ENCODE data around the gene MYOZ3.

Gene MYOZ3

GRCh38 chr5:150661086-150661485, at the start of gene MYOZ3:
TSS of gene MYOZ3 (plus strand) at chr5:150661251. CDS start at chr5:150662942, 1,691 bp downstream.
- DNase-seq, result no peak

- DNase-seq, result no peak
Measured at GRCh38 chr5:150612405-150612804, 48.6 kb upstream of the MYOZ3 start.

- no peak for DNase-seq
Measured at GRCh38 chr5:150612905-150613670, 48.0 kb upstream of the MYOZ3 start.

- DNase-seq, result no peak
Measured at GRCh38 chr5:150613991-150614660, 46.9 kb upstream of the MYOZ3 start.

GRCh38 chr5:150614661-150615060, 46.4 kb upstream of the MYOZ3 start:
- no peak for DNase-seq

DNA sequence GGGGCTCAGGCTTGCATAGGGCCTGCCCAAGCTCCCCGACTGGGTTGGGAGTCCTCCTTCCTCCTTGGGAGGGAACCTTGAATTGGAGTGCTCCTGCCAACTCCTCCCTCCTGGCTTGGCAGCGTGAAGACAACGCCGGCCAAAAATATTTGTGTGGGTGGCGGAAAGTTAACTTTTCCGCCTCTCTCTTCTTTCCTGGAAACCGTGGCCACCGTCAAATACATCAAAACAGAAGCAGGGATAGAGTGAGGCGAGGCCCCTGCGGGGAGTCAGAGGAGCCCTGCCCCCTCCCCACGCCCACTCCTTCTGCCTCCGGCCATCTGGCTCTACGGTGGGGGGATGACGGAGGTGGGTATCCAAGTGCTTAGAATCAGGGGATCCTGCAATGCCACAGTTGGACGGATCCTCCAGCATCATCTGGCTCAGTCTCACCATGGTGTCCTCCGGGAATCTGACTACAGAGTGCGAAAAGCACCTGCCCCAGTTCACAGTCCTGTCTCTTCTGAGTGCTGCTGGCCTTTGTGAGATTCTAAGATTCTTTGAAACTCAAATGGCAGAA, 45.8 kb upstream of the MYOZ3 start:
- DNase-seq, result no peak

DNA sequence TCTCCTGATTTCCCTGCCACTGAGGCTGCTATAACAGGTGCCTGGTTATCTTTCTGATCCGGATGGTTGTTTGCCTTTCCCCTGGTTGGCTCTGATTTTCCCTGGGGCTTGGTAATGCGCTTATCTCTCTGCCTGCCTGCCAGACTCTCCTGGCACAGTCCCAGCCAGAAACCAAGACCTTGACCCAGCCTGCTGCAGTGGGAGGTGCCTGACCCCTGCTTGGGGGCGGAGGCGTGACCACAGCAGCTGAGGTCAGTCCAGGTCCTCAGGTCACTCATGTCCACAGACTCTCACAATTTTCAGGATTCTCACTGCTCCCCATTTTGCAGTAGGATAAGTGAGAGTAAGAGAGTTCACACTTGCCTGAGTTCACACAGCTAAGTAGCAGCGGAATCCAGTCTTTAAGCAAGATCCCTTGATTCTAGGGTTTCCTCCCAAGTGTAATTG, 45.0 kb upstream of the MYOZ3 start:
- no peak for DNase-seq

GRCh38 chr5:150616506-150616905, 44.5 kb upstream of the MYOZ3 start:
- DNase-seq, result no peak

DNA sequence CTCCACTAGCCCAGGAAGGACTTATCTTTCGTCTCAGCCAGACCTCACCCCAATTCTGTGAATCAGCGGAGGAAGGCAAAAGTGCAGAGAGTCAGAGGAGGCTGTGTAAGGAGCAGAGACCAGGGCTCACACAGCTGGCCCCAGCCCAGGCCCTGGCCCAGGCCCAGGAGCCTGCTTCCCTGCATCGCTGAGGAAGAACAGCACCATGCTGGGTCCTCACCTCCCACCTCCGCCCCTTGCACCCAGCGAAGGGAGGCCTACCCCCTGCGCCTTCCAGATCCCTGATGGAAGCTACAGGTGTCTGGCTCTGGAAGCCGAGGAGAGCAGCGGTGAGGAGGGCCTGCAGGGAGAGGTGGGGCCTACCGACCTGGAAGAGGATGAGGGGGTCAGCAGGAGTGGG, 42.9 kb upstream of the MYOZ3 start:
- DNase-seq, result no peak

DNA sequence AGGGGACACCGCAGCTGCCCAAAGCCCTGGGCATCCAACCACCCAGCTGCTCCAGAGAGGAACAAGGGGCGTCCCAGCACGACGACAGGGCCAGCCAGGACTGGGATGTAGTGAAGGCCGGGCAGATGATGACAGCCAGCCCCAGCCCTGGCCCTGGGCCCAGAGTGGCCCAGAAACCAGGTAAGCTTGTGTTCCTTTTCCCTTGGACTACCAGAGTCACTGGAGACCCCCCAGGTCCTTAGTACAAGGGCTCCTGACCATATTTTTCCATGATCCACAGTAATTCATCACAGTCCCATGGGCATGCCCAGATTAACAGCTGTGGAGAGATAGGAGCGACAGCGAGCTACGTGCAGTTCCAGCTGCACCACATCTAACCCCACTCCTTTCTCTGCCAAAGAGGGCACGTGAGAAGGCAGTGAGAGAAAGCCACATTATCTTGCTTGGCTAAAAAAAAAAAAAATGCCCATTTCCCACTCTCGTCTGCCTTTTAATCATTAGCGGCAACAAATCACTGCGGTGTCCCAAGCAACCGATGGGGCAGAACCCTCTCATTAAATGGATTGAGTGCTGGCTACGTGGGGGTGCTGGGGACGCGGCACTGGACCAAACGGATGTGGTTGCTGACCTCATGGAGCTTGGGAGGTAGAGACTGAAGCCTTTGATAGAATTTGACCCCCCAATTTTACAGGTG, 42.3 kb upstream of the MYOZ3 start:
- DNase-seq, result no peak

GRCh38 chr5:150619359-150620230, 41.5 kb upstream of the MYOZ3 start:
- DNase-seq, result no peak

GRCh38 chr5:150621301-150621700, 39.8 kb upstream of the MYOZ3 start:
- DNase-seq, result no peak

- DNase-seq, result no peak
Measured at GRCh38 chr5:150622157-150622556, 38.9 kb upstream of the MYOZ3 start.

- no peak for DNase-seq
Measured at GRCh38 chr5:150623152-150623877, 37.7 kb upstream of the MYOZ3 start.

- DNase-seq, result no peak
Measured at GRCh38 chr5:150623878-150624216, 37.2 kb upstream of the MYOZ3 start.

DNA sequence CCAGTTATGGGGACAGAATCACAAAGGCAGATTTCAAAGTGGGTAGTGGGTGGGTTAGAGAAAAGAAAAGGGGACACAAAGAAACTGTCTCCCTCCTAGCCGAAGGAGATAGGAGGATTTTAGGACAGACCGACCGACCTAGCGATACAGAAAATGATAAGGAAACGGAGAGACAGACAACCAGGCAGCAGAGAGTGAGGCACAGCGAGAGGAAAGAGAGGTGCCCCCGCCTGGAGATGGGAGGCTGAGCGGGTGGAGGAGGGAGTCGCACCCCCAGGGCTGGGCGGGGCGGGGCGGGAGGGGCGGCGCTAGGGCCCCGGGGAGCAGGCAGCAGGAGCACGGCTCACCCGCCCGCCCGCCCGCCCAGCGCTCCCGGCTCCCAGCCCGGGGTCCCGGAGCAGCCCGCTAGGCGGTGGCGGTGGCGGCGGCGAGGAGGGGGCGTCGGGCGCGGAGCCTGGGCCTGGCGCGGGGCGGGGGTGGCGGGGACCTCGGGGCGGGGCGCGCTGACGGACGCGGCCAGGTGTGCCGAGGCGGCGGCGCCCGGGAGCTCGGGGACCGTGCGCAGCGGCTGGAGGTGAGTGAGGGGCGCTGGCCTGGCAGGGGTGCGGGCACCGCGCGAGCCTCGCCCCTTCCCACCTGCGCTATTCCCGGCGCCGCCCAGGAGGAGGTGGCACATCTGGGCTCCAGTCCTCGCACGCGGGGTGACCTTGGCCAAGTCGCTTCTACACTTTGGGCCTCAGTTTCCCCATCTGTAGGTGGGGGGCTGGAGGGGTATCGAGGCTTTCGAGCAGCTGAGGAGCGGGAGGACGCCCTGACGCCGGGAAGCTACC, 36.5 kb upstream of the MYOZ3 start:
- DNase-seq, result peak; percentile 27

- DNase-seq, result no peak
Measured at GRCh38 chr5:150625164-150625535, 35.9 kb upstream of the MYOZ3 start.

GRCh38 chr5:150625831-150626746, 35.0 kb upstream of the MYOZ3 start:
- no peak for DNase-seq

- no peak for DNase-seq
Measured at GRCh38 chr5:150626853-150627276, 34.2 kb upstream of the MYOZ3 start.

Measured in stimulated activated CD8-positive, alpha-beta memory T cell treated with anti-CD3 and anti-CD28 coated beads, Interleukin-4, amount 100 ng/mL, for 48 hours (primary cell).